B cell (primary cell): ENCODE measurements around the gene AVPR1B.

ENCODE experiments used
- EZH2 ChIP-seq: IDR thresholded peaks from 2 replicates; pipeline ENCODE4 v1.6.1; 2012; ENCODE audit warnings: borderline replicate concordance, low read depth, mild to moderate bottlenecking, moderate library complexity, low read length; ENCODE audit not compliant: insufficient read depth, poor library complexity, severe bottlenecking
- TF ChIP-seq, protein P1 (sequence below): fragments of 200-600 bp; IDR thresholded peaks from one replicate; pipeline ENCODE4 v1.8.0; 2022; ENCODE audit warnings: antibody characterized with exemption, mild to moderate bottlenecking

DNA sequence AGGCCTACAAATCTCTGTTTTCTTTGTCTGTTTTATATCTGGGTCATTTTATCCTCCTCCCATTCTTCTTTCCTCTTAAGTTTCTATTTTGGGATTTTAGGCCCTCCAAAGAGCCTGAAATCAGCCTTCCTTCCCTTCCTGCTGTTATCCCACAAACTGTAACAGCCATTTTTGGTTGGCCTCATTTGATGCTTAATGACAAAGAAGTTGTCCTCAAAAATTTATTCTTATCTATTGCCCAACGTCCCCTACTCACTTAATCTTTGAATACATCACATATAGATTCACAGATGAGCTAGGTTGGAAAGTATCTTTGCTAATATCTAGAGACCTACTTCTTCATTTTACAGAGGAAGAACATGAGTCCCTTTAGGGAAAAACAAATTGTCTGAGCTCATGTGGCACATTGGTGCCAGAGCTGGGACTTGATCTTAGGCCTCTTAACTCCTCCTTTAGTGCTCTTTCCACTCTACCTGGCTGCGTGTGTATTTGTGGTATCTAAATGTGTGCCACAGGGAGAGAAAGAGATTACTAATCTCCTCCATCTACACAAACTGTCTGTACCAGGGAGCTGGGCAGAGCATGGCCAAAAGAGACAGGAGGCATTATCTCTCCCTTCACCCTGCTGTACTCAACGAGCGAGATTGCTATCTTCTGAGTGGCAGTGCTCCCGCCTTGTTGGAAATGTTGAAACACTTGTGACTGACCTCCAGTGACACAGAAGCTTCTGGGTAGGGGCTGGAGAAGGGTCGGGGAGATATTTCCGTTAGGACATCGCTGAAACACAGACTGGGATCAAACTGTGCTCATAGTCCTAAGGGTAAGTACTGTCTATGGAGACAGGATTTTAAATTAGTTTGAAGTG, 34.1 kb downstream of the AVPR1B start:
- TF ChIP-seq, protein P1, sequence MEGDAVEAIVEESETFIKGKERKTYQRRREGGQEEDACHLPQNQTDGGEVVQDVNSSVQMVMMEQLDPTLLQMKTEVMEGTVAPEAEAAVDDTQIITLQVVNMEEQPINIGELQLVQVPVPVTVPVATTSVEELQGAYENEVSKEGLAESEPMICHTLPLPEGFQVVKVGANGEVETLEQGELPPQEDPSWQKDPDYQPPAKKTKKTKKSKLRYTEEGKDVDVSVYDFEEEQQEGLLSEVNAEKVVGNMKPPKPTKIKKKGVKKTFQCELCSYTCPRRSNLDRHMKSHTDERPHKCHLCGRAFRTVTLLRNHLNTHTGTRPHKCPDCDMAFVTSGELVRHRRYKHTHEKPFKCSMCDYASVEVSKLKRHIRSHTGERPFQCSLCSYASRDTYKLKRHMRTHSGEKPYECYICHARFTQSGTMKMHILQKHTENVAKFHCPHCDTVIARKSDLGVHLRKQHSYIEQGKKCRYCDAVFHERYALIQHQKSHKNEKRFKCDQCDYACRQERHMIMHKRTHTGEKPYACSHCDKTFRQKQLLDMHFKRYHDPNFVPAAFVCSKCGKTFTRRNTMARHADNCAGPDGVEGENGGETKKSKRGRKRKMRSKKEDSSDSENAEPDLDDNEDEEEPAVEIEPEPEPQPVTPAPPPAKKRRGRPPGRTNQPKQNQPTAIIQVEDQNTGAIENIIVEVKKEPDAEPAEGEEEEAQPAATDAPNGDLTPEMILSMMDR: no peak
- TF ChIP-seq EZH2: no peak
